ENCODE measurements around the gene VTI1A.

VTI1A gene

GRCh38 chr10:112766636-112767035 lies 319.6 kb downstream of the VTI1A start:
- DNase-seq: no peak

- no peak for DNase-seq
These were observed 320.1 kb downstream of the VTI1A start for GRCh38 chr10:112767156-112767555.

- no peak for DNase-seq
These were observed 321.1 kb downstream of the VTI1A start for GRCh38 chr10:112768121-112768520.

- DNase-seq: no peak
These were observed 322.1 kb downstream of the VTI1A start for GRCh38 chr10:112769081-112769480.

- DNase-seq: no peak
These were observed 322.8 kb downstream of the VTI1A start for GRCh38 chr10:112769611-112770370.

- no peak for DNase-seq
These were observed 324.7 kb downstream of the VTI1A start for GRCh38 chr10:112771733-112772132.

GRCh38 chr10:112773783-112774182 lies 326.8 kb downstream of the VTI1A start:
- no peak for DNase-seq

GRCh38 chr10:112774210-112774609 lies 327.2 kb downstream of the VTI1A start:
- DNase-seq: no peak

GRCh38 chr10:112774798-112775197 lies 327.8 kb downstream of the VTI1A start:
- DNase-seq: no peak

GRCh38 chr10:112775381-112775780 lies 328.4 kb downstream of the VTI1A start:
- no peak for DNase-seq

- no peak for DNase-seq
These were observed 329.1 kb downstream of the VTI1A start for GRCh38 chr10:112775892-112776674.

- DNase-seq: no peak
These were observed 331.6 kb downstream of the VTI1A start for GRCh38 chr10:112778579-112778978.

- DNase-seq: no peak
These were observed 332.2 kb downstream of the VTI1A start for GRCh38 chr10:112779025-112779770.

GRCh38 chr10:112782200-112782907 lies 335.3 kb downstream of the VTI1A start:
- no peak for DNase-seq

GRCh38 chr10:112783351-112784021 lies 336.5 kb downstream of the VTI1A start:
- no peak for DNase-seq

GRCh38 chr10:112784022-112784461 lies 337.0 kb downstream of the VTI1A start:
- no peak for DNase-seq

- DNase-seq: no peak
These were observed 338.1 kb downstream of the VTI1A start for GRCh38 chr10:112785089-112785488.

GRCh38 chr10:112789248-112789647 lies 342.2 kb downstream of the VTI1A start:
- DNase-seq: no peak

GRCh38 chr10:112790030-112790429 lies 343.0 kb downstream of the VTI1A start:
- no peak for DNase-seq

GRCh38 chr10:112790921-112791320 lies 343.9 kb downstream of the VTI1A start:
- DNase-seq: no peak

- no peak for DNase-seq
These were observed 344.4 kb downstream of the VTI1A start for GRCh38 chr10:112791447-112791846.
